ENCODE results near the gene RHEB.
A peak's percentile ranks its signal among the peaks of the same experiment; 100 is the strongest.

RHEB gene

DNA sequence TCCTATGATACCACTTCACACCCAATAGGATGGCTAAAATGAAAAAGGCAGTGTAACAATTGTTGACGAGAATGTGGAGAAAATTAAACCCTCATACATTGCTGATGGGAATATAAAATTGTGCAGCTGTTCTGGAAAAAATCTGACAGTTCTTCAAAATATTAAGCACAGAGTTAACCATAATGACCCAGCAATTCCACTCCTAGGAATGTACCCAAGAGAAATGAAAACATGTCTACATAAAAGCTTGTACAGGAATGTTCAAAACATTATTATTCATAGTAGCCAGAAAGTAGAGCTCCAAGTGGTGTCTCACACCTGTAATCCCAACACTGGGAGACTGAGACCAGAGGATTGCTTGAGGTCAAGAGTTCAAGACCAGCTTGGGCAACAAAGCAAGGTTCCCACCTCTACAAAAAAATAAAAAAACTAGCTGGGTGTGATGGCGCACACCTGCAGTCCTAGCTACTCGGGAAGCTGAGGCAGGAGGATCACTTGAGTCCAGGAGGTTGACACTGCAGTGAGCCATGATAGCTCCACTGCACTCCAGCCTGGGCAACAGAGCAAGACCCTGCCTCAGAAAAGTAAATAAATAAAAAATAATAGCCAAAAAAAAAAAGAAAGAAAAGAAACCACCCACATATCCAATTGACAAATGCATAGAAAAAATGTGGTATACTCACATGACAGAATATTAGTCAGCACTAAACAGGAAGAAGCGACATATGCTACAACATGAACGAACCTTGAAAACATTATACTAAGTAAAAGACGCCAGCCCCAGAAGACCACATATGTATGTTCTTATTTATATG, 5.0 kb downstream of the RHEB start:
- peaks cover 32% of the 10 kb centered on the region for H3K36me3 Mint-ChIP-seq
- DNase-seq (ENCODE audit: low spot score in 2 of 2) (no peak), ATAC-seq (no peak)
- peak overlapping the region; percentile 85 for H3K4me3 Mint-ChIP-seq
- H3K9me3 Mint-ChIP-seq, result no peaks in the 10 kb centered on the region
- no peak overlapping the region for H3K27ac Mint-ChIP-seq
- H3K4me1 Mint-ChIP-seq, result peaks cover 80% of the 10 kb centered on the region

DNA sequence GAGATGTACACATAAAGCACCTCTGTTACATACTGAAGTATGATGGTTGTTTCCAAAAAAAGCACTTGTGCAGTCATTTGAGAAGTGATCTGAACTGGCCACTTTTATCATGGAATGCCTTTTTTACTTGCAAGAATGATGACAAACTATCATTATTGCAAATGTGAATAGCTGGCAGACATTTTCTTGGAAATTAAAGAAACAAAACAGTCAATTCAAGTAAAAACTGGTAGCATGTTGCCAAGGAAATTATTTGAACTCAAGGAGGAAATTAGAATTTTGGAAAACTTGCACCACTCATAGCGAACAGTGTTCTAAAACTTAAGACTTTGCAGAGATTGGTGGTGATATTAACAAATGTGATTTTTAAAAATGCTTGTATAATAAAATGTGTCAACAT, 6.6 kb downstream of the RHEB start:
- Mint-ChIP-seq H3K4me3 (no peak overlapping the region), H3K9me3 (no peaks in the 10 kb centered on the region), H3K4me1 (peaks cover 87% of the 10 kb centered on the region), H3K36me3 (peaks cover 23% of the 10 kb centered on the region), H3K27ac (no peak overlapping the region)
- no peak for ATAC-seq
- DNase-seq (ENCODE audit: low spot score in 2 of 2), result no peak

DNA sequence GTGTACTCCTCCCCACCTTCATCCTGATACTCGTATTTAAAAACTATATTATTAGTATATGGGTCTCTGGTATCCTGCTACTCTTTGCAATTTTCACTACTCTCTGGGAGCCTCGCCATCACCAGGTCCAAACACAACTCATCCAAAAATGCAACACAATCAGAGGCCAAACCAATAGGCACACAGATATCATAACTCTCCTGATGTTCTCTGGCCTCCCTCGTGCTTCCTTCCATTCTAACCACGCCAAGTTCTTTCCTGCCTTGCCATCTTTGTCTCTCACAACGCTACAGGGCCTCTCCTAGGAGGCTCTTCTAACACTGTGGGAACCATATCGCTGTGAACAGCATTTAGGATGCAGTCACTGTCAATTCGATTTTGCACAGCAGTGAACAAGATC, 7.3 kb downstream of the RHEB start:
- Mint-ChIP-seq H3K4me3 (no peak overlapping the region), H3K9me3 (no peaks in the 10 kb centered on the region), H3K27ac (peak overlapping the region; percentile 32), H3K4me1 (peaks cover 87% of the 10 kb centered on the region), H3K36me3 (peaks cover 15% of the 10 kb centered on the region)
- DNase-seq (ENCODE audit: low spot score in 2 of 2) (no peak), ATAC-seq (no peak)

DNA sequence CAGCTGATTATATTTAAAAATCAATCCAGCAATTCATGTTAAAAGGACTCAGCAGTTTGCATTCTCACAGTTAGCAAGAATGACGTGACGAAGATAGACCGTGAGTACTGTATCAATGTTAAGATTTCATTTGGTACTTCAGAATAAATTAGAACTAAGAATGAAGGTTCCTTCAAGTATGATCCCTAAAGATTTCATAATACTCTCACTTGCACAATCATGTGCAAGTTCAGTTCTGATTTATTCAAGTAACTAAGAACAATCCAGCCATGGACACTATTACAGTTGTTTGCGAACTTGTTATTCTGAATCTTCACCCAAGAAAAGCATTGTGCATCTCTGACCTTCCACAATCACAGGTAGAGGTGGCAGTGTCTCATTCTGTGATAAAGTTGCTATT, 7.7 kb downstream of the RHEB start:
- no peak for DNase-seq (ENCODE audit: low spot score in 2 of 2)

DNA sequence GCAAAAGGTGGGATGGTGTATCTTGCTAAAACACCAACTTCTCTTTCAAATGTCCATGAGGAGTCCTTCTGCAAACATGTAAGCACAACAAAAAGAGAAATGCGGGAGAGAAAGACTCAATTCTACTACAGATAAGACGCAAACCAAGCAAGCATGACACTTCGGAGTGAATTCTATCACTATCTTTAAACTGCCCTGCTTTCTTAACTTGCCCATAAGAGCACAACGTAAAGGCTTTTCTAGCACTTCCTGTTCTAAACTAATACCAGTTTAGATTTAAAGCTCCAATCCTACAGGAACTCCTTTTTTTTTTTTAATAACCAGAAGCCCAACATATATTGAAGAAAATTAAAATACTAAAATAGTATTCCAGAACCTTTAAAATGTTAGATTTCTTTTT, 8.4 kb downstream of the RHEB start:
- ATAC-seq (no peak), DNase-seq (ENCODE audit: low spot score in 2 of 2) (no peak)
- H3K4me1 Mint-ChIP-seq, result peaks cover 85% of the 10 kb centered on the region
- H3K36me3 Mint-ChIP-seq, result peaks cover 4% of the 10 kb centered on the region
- H3K4me3 Mint-ChIP-seq, result no peak overlapping the region
- H3K27ac Mint-ChIP-seq, result no peak overlapping the region
- no peaks in the 10 kb centered on the region for H3K9me3 Mint-ChIP-seq

More for the DNA sequence above, 7.7 kb downstream of the RHEB start:
- Mint-ChIP-seq H3K4me3 (no peak overlapping the region), H3K27ac (peak overlapping the region; percentile 32), H3K36me3 (peaks cover 11% of the 10 kb centered on the region), H3K4me1 (peaks cover 87% of the 10 kb centered on the region), H3K9me3 (no peaks in the 10 kb centered on the region)
- no peak for ATAC-seq

DNA sequence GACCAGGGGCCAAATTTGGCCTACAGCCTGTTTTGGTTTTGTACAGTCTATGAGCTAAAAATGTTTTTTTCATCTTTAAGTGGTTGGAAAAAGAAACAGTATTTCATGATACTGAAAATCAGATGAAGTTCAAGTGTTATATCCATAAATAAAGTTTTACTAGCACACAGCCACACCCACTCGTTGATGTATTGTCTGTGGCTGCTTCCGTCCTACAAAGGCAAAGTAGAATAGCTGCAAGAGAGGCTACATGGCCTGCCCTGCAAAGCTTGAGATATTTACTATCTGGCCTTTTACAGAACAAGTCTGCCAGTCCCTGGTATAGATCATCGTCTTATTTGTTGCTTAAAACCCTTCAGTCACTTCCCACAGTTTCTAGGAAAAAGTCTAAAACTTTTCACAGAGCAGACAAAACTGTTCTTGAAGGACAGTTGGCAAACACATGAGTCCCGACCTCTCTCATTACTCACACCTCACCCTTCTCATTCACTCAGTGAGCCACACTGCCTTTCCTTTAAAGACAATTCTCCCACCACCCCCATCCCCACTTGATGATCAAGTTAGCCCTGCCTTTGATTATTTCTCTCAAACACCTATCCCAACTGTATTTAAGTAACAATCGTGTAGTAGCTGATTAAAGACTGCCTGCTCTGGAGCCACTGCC, 9.9 kb downstream of the RHEB start:
- Mint-ChIP-seq H3K4me3 (no peak overlapping the region), H3K27ac (peak overlapping the region; percentile 7), H3K36me3 (no peaks in the 10 kb centered on the region), H3K9me3 (no peaks in the 10 kb centered on the region), H3K4me1 (peaks cover 76% of the 10 kb centered on the region)
- peak; percentile 66 for ATAC-seq
- no peak for DNase-seq (ENCODE audit: low spot score in 2 of 2)

DNA sequence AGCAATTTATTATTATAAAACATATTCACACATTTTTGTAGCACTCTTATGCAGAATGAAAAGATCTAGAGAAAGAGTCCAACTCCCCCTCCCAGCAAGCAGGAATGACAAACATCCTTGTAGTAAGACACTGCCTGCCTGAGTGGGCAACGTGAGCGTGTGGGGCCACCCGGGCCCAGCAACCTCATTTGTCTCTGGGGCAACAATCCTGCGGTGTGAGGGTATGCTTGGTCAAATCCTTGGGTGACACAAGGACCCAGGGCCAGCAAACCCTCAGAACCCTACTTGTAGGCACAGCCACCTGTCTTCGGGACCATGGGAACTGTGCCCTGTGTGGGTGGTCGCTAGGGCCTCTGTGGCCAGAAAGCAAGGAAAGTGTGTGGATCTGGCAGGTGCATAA, 10.7 kb downstream of the RHEB start:
- no peaks in the 10 kb centered on the region for H3K36me3 Mint-ChIP-seq
- H3K4me1 Mint-ChIP-seq, result peaks cover 69% of the 10 kb centered on the region
- DNase-seq (ENCODE audit: low spot score in 2 of 2) (no peak), ATAC-seq (no peak)
- H3K27ac Mint-ChIP-seq, result peak overlapping the region; percentile 7
- H3K9me3 Mint-ChIP-seq, result no peaks in the 10 kb centered on the region
- H3K4me3 Mint-ChIP-seq, result no peak overlapping the region

DNA sequence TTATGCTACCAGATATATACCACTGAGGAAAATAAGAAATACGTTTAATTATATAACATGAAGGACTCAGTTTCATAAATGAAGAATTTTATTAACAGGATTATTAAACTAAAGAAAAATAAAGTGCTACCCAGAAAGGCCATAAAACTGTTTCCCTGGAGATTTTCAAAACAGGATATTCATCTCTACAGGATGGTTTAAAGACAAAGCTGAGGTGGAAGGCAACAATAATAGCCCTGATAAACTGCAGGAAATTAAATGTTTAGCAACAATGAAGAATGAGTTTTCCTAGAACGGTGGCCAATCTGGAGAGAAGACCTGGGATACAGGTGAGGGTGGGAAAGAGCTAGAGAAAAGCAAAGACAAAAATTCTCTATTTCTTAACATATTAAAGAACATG, 11.9 kb downstream of the RHEB start:
- no peak for DNase-seq (ENCODE audit: low spot score in 2 of 2)
- ATAC-seq, result no peak
- H3K36me3 Mint-ChIP-seq, result no peaks in the 10 kb centered on the region
- H3K4me1 Mint-ChIP-seq, result peaks cover 63% of the 10 kb centered on the region
- H3K27ac Mint-ChIP-seq, result no peak overlapping the region
- no peak overlapping the region for H3K4me3 Mint-ChIP-seq
- H3K9me3 Mint-ChIP-seq, result no peaks in the 10 kb centered on the region

DNA sequence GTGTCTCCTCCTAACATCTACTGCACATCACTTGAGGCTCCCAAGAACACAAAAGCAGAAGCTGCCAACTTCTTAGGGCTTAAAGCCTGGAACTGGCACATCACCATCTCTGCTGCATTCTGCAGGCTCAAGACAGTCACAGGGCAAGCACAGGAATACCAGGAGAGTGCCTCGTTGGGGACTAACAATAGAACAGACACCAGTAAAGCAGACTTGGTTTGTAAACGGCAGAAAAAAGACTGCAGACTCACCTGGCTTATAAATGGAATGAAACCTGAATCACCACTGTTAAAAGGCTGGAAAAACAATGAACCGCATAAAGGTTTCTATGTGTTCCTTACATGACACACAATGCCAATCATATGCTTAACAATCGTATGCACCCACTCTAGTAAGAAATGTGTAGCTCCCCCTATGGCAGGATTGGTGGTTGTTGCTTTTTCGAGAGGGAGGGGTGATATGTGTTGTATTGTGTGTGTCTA, 12.8 kb downstream of the RHEB start:
- H3K36me3 Mint-ChIP-seq, result no peaks in the 10 kb centered on the region
- H3K27ac Mint-ChIP-seq, result no peak overlapping the region
- peaks cover 57% of the 10 kb centered on the region for H3K4me1 Mint-ChIP-seq
- H3K9me3 Mint-ChIP-seq, result no peaks in the 10 kb centered on the region
- no peak overlapping the region for H3K4me3 Mint-ChIP-seq
- DNase-seq (ENCODE audit: low spot score in 2 of 2) (no peak), ATAC-seq (no peak)

DNA sequence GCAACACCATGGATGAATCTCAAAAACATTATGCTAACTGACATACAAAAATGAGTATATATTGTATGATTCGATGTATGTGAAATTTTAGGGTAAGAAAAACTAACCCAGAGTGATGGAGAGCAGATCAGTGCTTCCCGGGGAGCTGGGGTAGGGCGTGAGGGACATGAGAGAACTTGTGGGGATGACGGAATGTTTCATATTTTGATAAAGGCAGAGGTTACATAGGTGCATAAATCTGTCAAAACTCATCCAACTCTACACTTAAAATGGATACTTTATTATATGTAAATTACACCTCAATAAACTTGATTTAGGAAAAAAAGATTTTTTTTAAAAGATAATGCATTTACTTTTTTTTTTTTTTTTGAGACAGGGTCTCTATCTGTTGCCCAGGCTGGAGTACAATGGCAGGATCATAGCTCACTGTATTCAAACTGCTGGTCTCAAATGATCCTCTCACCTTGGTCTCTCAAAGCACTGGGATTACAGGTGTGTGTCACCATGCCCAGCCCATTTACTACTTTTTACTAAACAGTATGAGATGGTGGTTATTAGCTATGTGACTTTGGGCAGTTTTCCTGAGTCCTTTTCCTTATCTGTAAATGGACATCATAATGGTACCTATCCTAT, 13.7 kb downstream of the RHEB start:
- DNase-seq (ENCODE audit: low spot score in 2 of 2) (no peak), ATAC-seq (peak; percentile 37)
- H3K27ac Mint-ChIP-seq, result no peak overlapping the region
- H3K4me3 Mint-ChIP-seq, result no peak overlapping the region
- H3K36me3 Mint-ChIP-seq, result no peaks in the 10 kb centered on the region
- peaks cover 61% of the 10 kb centered on the region for H3K4me1 Mint-ChIP-seq
- no peaks in the 10 kb centered on the region for H3K9me3 Mint-ChIP-seq

DNA sequence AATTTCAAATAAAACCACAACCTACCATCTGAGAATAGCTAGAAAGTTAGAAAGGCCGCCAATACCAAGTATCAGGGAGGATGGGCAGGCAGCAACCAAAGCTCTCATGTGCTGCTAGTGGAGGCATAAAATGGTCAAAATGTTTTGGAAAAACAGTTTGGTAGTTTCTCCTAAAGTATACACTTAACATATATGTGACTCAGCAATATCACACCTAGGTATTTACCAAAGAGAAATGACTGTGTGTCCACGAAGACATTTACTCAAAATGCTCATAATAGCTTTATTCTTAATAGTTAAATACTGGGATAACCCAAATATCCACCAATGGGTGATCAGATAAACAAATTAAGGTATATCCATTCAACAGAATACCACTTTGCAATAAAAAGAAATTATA, 14.3 kb downstream of the RHEB start:
- H3K27ac Mint-ChIP-seq, result no peak overlapping the region
- ATAC-seq, result peak; percentile 82
- peaks cover 61% of the 10 kb centered on the region for H3K4me1 Mint-ChIP-seq
- DNase-seq (ENCODE audit: low spot score in 2 of 2), result no peak
- H3K9me3 Mint-ChIP-seq, result no peaks in the 10 kb centered on the region
- no peaks in the 10 kb centered on the region for H3K36me3 Mint-ChIP-seq
- H3K4me3 Mint-ChIP-seq, result no peak overlapping the region

DNA sequence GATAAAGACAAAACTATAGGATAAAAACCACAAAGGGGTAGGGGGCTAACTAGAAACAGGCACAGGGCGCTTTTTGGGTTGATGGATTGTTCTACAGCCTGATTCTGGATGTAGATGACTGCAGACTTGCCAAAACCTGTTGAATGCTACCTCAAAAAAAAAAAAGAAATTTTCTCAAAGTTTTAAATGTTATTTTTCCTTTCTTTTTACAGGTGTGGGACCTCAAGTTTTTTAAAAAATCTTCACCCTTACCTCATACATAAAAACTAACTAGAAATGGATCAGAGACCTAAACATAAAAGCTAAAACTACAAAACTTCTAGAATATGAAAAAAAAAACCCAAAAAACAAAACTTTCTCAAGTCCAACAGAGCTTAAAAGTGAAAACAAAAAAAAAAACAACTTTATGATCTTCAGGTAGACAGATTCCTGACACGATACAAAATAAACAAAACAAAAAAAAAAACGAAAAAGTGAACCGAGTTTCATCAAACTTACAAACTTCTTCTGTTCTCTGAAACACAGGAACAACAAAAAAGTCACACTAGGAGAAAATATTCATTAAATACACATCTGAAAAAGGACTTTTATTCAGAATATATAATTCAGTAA, 14.9 kb downstream of the RHEB start:
- H3K27ac Mint-ChIP-seq, result no peak overlapping the region
- no peak for DNase-seq (ENCODE audit: low spot score in 2 of 2)
- no peak for ATAC-seq
- peaks cover 61% of the 10 kb centered on the region for H3K4me1 Mint-ChIP-seq
- no peaks in the 10 kb centered on the region for H3K36me3 Mint-ChIP-seq
- no peaks in the 10 kb centered on the region for H3K9me3 Mint-ChIP-seq
- no peak overlapping the region for H3K4me3 Mint-ChIP-seq

DNA sequence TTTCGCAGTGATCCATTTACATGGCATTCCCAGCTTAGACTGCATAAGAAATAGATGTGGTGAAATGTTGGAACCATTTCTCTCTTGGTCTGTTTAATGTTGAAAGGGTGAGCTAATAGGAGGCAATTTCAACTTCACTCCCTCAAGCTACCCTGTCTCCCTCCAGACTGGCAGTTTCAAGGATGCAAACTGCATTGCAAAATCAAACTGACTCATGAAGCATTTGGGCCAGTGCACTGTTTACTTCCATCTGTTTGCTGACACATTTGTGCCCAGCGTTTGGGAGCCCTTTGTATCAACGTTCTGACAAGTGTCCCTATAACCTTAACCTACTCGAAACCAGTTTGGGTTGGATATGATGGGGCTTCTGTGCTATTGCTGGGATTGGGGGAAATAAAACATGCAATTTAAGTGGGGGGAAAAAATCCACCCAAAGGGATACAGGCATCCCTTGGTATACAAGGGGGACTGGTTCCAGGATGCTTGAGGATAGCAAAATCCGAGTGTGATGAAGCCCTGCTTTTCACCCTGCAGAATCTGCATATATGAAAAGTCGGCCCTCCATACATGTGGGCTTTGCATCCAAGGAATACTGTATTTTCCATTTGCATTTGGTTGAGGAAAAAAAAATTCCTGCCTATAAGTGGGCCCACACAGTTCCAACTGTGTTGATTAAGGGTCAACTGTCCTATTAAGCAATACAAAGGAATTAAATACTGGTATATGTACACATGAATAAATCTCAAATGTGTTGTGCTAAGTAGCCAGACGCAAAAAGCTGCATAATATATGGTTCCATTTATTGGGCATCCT, 15.6 kb downstream of the RHEB start:
- ATAC-seq (no peak), DNase-seq (ENCODE audit: low spot score in 2 of 2) (no peak)
- Mint-ChIP-seq H3K27ac (no peak overlapping the region), H3K9me3 (no peaks in the 10 kb centered on the region), H3K4me1 (peaks cover 61% of the 10 kb centered on the region), H3K36me3 (no peaks in the 10 kb centered on the region), H3K4me3 (no peak overlapping the region)

DNA sequence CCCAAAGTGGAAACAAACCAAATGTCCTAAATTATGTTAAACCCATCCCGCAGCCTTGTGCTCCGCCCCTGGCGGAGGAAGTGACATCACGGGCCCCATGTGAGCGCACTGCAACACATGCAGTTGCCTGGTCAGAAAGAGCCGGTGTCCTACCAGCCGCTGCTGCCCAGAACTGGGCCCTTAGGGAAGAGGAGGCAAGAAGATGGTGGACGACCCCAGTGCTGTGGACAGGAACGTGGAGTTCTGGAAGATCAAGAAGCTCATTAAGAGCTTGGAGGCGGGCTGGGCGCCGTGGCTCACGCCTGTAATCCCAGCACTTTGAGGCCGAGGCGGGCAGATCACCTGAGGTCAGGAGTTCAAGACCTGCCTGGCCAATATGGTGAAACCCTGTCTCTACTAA, 18.0 kb downstream of the RHEB start:
- ATAC-seq (no peak), DNase-seq (ENCODE audit: low spot score in 2 of 2) (no peak)
- Mint-ChIP-seq H3K9me3 (no peaks in the 10 kb centered on the region), H3K27ac (no peak overlapping the region), H3K4me3 (no peak overlapping the region), H3K4me1 (peaks cover 63% of the 10 kb centered on the region), H3K36me3 (no peaks in the 10 kb centered on the region)

DNA sequence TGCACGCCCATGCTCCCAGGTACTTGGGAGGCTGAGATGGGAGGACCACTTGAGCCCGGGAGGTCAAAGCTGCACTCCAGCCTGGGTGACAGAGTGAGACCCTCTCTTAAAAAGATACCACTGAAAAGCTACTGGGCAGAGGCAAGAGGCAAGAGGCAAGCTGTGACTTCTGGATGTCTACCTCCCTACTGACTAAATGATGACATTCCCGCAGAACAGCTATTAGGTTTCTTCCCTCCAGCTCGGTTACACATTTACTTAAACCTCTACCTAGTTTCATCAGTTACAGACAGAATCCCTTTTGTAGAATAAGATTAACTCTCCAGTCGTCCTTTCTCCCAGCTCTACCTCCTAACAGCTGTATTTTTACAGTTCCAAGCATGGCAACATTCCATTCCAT, 21.2 kb downstream of the RHEB start:
- Mint-ChIP-seq H3K36me3 (no peaks in the 10 kb centered on the region), H3K4me3 (no peak overlapping the region), H3K27ac (peak overlapping the region; percentile 68), H3K9me3 (no peaks in the 10 kb centered on the region), H3K4me1 (peaks cover 84% of the 10 kb centered on the region)
- ATAC-seq (no peak), DNase-seq (ENCODE audit: low spot score in 2 of 2) (no peak)
